ENCODE results near the gene CELSR1.
"Not testable (repeated sequence)": the region's sequence is repeated elsewhere in the genome, so short reads cannot be mapped to it uniquely, and the experiment has no call there.

CELSR1 gene

DNA sequence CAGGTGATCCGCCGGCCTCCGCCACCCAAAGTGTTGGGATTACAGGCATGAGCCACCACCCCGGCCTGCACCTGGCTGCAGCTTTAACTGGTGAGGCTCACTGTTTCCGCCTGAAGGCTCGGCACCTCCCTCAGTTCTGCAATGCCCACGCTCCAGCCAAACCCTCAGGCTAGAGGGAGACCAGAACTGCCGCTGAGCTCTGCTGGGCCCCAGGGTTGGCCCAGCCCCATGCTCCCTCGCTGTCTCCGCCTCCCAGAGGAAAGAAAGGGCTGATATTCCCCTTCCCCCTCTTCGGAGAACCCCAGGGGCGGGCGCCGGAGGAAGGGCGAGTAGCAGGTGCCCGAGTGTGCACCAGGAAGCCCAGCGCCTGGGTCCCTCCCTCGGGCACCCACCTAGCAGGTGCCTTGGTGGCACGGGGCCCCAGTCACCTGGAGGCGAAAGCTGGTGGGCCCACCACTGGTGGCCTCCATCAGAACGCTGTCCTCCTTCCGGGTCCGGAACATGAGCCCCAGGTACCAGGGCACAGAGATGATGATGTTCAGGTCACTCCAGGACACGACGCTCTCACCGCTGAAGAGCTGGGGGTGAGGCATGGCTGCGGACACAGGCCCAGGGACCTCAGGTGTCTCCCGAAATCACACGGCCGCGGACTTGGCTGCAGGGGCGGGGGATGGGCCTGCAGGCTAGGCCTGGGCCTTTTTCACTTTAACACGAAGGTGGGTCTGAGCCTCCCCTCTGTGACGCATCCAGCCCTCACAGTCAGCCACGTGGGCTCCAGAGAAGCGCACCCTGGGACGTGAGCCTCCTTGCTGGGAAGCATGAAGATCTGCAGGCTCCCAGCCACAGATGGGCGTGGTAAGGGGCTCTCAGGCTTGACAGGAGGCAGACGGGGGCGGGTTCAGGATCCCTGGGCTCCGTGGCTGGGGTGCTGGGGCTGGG, 128.6 kb downstream of the CELSR1 start:
- no peaks in the 10 kb centered on the region for H3K4me1 ChIP-seq (ENCODE audit: control insufficient read depth, insufficient read depth, low read length)
- H3K27me3 ChIP-seq (ENCODE audit: control insufficient read depth, insufficient read depth, low read length, poor library complexity, severe bottlenecking): no peaks in the 10 kb centered on the region
- H3K27ac ChIP-seq (ENCODE audit: insufficient read depth, low read depth, low read length, poor library complexity, severe bottlenecking): peak overlapping the region; percentile 16
- H3K4me3 ChIP-seq (ENCODE audit: insufficient read depth, low read depth, low read length): no peak overlapping the region
- H3K9me3 ChIP-seq (ENCODE audit: control insufficient read depth, low read length): no peaks in the 10 kb centered on the region
- H3K36me3 ChIP-seq (ENCODE audit: control insufficient read depth, insufficient read depth, low read length): peaks cover 9% of the 10 kb centered on the region
- 88 to 90% methylated on average over 41 of the region's 41 CpGs for WGBS, 2 experiments

DNA sequence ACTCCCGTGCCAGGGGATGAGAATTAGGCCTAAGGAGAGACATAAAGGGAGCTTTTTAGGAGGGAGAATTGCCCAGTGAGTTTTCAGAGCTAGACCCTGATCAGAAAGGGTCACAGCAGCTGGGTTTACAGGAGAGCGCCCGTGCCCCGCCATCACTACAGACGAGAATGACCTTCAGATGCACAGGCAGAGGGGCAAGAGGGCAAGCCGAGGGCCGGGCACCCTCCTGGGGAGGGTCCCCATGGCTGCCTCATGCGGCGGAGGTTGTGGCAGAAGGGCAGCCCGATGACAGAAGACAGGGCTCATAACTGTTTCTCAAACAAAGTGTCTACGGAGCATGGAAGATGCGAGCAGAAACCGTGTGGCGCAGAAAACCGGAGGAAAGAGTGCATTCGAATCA, 129.7 kb downstream of the CELSR1 start:
- no peaks in the 10 kb centered on the region for H3K4me1 ChIP-seq (ENCODE audit: control insufficient read depth, insufficient read depth, low read length)
- no peak overlapping the region for H3K27ac ChIP-seq (ENCODE audit: insufficient read depth, low read depth, low read length, poor library complexity, severe bottlenecking)
- no peaks in the 10 kb centered on the region for H3K27me3 ChIP-seq (ENCODE audit: control insufficient read depth, insufficient read depth, low read length, poor library complexity, severe bottlenecking)
- H3K9me3 ChIP-seq (ENCODE audit: control insufficient read depth, low read length): no peaks in the 10 kb centered on the region
- no peak overlapping the region for H3K4me3 ChIP-seq (ENCODE audit: insufficient read depth, low read depth, low read length)
- H3K36me3 ChIP-seq (ENCODE audit: control insufficient read depth, insufficient read depth, low read length): peaks cover 9% of the 10 kb centered on the region
- WGBS, 2 experiments: 95 to 96% methylated on average over 16 of the region's 16 CpGs

DNA sequence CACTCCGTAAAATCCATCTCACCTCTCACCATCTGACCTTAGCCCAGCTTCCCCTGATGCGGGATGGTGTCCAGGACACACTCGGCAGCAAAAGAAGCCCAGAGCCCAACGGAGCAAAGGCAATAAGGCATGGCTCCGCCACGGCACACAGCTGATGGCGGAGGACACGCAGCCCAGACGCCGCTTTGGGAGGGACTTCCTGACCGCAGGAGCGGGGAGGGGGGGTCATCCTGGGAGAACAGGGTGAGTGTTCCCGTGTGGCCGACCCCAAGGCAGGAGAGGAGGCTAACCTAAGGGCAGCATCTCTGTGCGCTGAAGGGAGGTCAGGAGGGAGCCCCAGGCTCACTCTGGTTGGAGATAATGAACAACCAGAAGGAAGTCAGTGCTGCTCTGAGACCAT, 130.6 kb downstream of the CELSR1 start:
- no peaks in the 10 kb centered on the region for H3K4me1 ChIP-seq (ENCODE audit: control insufficient read depth, insufficient read depth, low read length)
- H3K27me3 ChIP-seq (ENCODE audit: control insufficient read depth, insufficient read depth, low read length, poor library complexity, severe bottlenecking): no peaks in the 10 kb centered on the region
- WGBS, 2 experiments: 94 to 96% methylated on average over 15 of the region's 15 CpGs
- H3K9me3 ChIP-seq (ENCODE audit: control insufficient read depth, low read length): no peaks in the 10 kb centered on the region
- H3K36me3 ChIP-seq (ENCODE audit: control insufficient read depth, insufficient read depth, low read length): peaks cover 8% of the 10 kb centered on the region
- H3K27ac ChIP-seq (ENCODE audit: insufficient read depth, low read depth, low read length, poor library complexity, severe bottlenecking): no peak overlapping the region
- no peak overlapping the region for H3K4me3 ChIP-seq (ENCODE audit: insufficient read depth, low read depth, low read length)

DNA sequence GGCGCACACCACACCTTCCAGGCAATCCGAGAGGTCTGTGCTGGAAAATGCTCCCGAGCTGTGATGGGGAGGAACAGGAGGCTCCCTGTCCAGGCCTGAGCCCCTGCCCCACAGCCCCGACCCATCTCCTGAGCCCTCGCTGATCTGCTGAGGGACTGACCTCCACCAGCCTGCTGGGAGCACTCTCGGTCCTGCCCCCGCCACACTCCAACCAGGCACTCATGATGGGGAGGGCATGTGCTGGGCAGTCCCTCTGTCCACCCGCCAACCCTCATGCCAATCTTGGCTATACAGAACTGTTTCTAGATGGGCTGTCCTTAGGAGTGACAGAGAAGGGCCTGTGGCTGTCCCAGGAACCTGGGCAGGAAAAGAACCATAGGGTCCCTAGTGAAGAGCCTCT, 131.1 kb downstream of the CELSR1 start:
- Histone ChIP-seq H3K4me3 (ENCODE audit: insufficient read depth, low read depth, low read length) (no peak overlapping the region), H3K4me1 (ENCODE audit: control insufficient read depth, insufficient read depth, low read length) (no peaks in the 10 kb centered on the region), H3K27me3 (ENCODE audit: control insufficient read depth, insufficient read depth, low read length, poor library complexity, severe bottlenecking) (no peaks in the 10 kb centered on the region), H3K27ac (ENCODE audit: insufficient read depth, low read depth, low read length, poor library complexity, severe bottlenecking) (no peak overlapping the region), H3K36me3 (ENCODE audit: control insufficient read depth, insufficient read depth, low read length) (peaks cover 3% of the 10 kb centered on the region), H3K9me3 (ENCODE audit: control insufficient read depth, low read length) (no peaks in the 10 kb centered on the region)
- 91 to 94% methylated on average over 8 of the region's 8 CpGs for WGBS, 2 experiments

DNA sequence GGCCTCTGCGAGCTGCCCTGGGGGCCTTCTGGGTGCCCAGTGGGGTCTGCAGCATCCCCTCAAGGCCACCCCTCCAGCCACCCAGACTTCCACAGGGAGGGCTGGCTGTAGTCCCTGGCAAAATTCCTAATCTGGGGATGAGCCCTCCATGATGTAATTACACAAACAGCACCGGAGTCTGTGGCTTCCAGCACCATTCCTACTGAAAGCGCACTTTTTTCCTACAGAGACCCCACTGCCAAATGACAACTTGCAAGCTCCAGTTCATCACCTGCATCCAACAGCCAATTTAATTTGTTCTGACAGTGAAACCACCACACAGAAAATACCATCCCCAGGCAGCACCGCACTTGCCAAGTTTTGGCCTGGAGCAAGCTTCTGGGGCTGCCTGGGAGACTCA, 131.5 kb downstream of the CELSR1 start:
- H3K4me1 ChIP-seq (ENCODE audit: control insufficient read depth, insufficient read depth, low read length): no peaks in the 10 kb centered on the region
- H3K27me3 ChIP-seq (ENCODE audit: control insufficient read depth, insufficient read depth, low read length, poor library complexity, severe bottlenecking): no peaks in the 10 kb centered on the region
- 91 to 96% methylated on average over 4 of the region's 4 CpGs for WGBS, 2 experiments
- H3K36me3 ChIP-seq (ENCODE audit: control insufficient read depth, insufficient read depth, low read length): no peaks in the 10 kb centered on the region
- H3K4me3 ChIP-seq (ENCODE audit: insufficient read depth, low read depth, low read length): no peak overlapping the region
- H3K9me3 ChIP-seq (ENCODE audit: control insufficient read depth, low read length): no peaks in the 10 kb centered on the region
- H3K27ac ChIP-seq (ENCODE audit: insufficient read depth, low read depth, low read length, poor library complexity, severe bottlenecking): no peak overlapping the region

DNA sequence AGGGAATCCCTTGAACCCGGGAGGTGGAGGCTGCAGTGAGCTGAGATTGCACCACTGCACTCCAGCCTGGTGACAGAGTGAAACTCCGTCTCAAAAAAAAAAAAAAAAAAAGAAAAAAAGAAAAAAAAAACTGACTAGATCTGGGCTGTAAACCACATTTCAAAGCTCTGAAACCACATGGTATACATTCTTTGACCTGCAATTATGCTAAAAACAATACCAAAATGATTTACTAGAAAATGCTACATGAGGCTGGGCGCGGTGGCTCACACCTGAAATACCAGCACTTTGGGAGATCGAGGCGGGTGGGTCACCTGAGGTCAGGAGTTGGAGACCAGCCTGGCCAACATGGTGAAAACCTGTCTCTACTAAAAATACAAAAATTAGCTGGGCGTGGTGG, 133.5 kb downstream of the CELSR1 start:
- not testable (repeated sequence) for H3K4me3 ChIP-seq (ENCODE audit: insufficient read depth, low read depth, low read length); H3K36me3 ChIP-seq (ENCODE audit: control insufficient read depth, insufficient read depth, low read length); H3K4me1 ChIP-seq (ENCODE audit: control insufficient read depth, insufficient read depth, low read length); H3K27me3 ChIP-seq (ENCODE audit: control insufficient read depth, insufficient read depth, low read length, poor library complexity, severe bottlenecking); H3K9me3 ChIP-seq (ENCODE audit: control insufficient read depth, low read length); H3K27ac ChIP-seq (ENCODE audit: insufficient read depth, low read depth, low read length, poor library complexity, severe bottlenecking)
- 92 to 94% methylated on average over 6 to 7 of the region's 7 CpGs for WGBS, 2 experiments

DNA sequence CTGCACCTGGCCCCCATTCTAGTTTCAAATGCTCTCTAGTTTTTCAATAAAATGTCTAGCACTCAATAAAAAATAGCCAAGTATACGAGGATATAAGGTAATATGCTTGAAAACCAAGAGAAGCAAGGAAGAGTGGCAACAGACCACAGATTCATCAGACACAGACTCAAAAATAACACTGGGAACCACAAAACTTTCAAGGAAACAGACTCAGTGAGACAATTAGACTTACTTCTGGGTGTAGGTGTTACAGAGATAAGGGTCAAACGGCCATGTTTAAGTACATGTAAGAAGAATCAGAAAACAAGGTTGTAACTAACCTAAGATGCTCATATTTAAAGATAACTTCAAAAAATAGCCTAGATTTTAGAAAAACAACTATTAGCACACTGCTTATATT, 134.9 kb downstream of the CELSR1 start:
- H3K9me3 ChIP-seq (ENCODE audit: control insufficient read depth, low read length): no peaks in the 10 kb centered on the region
- H3K4me3 ChIP-seq (ENCODE audit: insufficient read depth, low read depth, low read length): no peak overlapping the region

DNA sequence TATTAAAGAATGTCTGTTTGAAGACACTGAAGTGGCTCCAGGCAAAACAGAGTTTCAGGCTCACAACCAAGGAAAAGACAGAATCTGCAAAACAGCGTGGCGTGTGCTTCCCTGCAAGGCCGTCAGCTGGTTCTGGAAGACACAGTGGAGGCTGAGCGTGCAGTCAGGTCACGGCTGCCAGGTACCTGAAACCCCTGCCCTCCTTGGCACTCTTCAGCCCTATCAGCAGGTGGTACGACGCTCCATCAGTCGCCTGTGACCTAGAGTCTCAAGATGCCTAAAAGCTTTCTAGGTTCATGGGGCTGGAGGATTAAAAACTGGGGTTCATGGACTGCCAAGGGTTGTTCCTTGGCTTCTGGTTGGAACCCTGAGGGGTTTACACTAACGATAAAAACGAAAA, 136.1 kb downstream of the CELSR1 start:
- WGBS, 2 experiments: 87 to 90% methylated on average over 10 of the region's 10 CpGs
- H3K9me3 ChIP-seq (ENCODE audit: control insufficient read depth, low read length): no peaks in the 10 kb centered on the region
- H3K4me3 ChIP-seq (ENCODE audit: insufficient read depth, low read depth, low read length): no peak overlapping the region
- H3K27me3 ChIP-seq (ENCODE audit: control insufficient read depth, insufficient read depth, low read length, poor library complexity, severe bottlenecking): no peaks in the 10 kb centered on the region
- no peaks in the 10 kb centered on the region for H3K4me1 ChIP-seq (ENCODE audit: control insufficient read depth, insufficient read depth, low read length)
- H3K27ac ChIP-seq (ENCODE audit: insufficient read depth, low read depth, low read length, poor library complexity, severe bottlenecking): no peak overlapping the region
- no peaks in the 10 kb centered on the region for H3K36me3 ChIP-seq (ENCODE audit: control insufficient read depth, insufficient read depth, low read length)

More for the DNA sequence above, 134.9 kb downstream of the CELSR1 start:
- H3K27ac ChIP-seq (ENCODE audit: insufficient read depth, low read depth, low read length, poor library complexity, severe bottlenecking): no peak overlapping the region
- H3K4me1 ChIP-seq (ENCODE audit: control insufficient read depth, insufficient read depth, low read length): no peaks in the 10 kb centered on the region
- no peaks in the 10 kb centered on the region for H3K36me3 ChIP-seq (ENCODE audit: control insufficient read depth, insufficient read depth, low read length)
- no peaks in the 10 kb centered on the region for H3K27me3 ChIP-seq (ENCODE audit: control insufficient read depth, insufficient read depth, low read length, poor library complexity, severe bottlenecking)
- WGBS, 2 experiments: 100% methylated on average over 2 of the region's 2 CpGs; no CpG with 5 or more reads in 1 of the 2 experiments

DNA sequence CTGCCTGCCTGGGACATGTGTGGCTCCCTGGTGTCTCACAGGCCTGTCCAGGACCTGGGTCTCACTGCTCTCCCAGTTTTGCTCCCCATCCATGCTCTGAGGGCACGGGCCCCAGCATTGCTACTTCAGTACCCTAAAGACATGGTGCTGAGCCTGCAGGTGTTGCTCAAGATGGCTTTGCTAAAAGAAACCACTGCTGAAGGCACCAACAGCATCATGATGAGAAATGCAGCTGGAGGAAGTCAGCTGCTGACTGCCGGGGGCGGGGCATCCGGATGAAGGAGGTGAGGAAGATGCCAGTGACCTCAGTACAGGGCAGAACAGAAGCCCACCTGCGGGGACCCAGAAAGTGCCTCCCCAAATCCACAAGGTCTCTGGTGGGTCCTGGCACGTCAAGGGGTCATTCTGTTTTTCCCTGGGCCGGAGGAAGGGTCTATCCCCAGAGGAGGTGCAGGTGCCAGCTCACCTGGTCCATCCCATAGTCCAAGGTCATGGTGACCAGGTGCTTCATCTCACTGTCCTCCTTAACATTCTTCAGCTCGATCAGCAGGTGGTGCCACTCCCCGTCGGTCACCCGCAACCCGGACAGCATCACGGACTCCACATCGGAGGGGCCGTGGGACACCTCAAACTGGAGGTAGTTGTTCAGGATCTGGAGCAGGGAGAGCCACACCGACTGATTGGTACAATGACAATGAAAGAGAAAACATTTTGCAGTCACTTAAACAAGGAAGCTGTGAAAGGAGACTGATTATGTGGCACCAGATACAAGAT, 138.0 kb downstream of the CELSR1 start:
- WGBS, 2 experiments: 93 to 96% methylated on average over 16 of the region's 16 CpGs
- Histone ChIP-seq H3K27ac (ENCODE audit: insufficient read depth, low read depth, low read length, poor library complexity, severe bottlenecking) (no peak overlapping the region), H3K4me3 (ENCODE audit: insufficient read depth, low read depth, low read length) (no peak overlapping the region), H3K4me1 (ENCODE audit: control insufficient read depth, insufficient read depth, low read length) (no peaks in the 10 kb centered on the region), H3K27me3 (ENCODE audit: control insufficient read depth, insufficient read depth, low read length, poor library complexity, severe bottlenecking) (no peaks in the 10 kb centered on the region), H3K36me3 (ENCODE audit: control insufficient read depth, insufficient read depth, low read length) (no peaks in the 10 kb centered on the region), H3K9me3 (ENCODE audit: control insufficient read depth, low read length) (no peaks in the 10 kb centered on the region)

DNA sequence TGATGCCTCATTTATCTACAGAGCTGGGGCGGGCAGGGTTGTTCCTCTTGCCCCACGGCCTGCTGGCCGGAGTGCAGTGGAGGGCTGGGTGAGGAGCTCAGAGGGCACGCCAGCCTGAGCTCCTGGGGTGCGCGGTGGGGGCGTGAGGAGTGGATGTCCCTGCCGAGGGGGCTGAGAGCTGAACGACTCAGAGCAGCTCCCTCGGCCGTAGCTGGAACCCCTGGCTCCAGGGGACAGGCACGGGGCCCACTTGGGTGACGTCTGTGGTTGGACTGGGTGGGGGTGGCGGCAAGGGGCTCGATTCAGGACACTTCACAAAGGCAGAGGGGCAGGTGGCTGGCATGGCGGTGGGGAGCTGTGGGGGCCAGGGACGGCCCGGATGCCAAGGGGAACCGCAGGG, 139.5 kb downstream of the CELSR1 start:
- Histone ChIP-seq H3K27ac (ENCODE audit: insufficient read depth, low read depth, low read length, poor library complexity, severe bottlenecking) (no peak overlapping the region), H3K27me3 (ENCODE audit: control insufficient read depth, insufficient read depth, low read length, poor library complexity, severe bottlenecking) (no peaks in the 10 kb centered on the region), H3K9me3 (ENCODE audit: control insufficient read depth, low read length) (no peaks in the 10 kb centered on the region), H3K36me3 (ENCODE audit: control insufficient read depth, insufficient read depth, low read length) (no peaks in the 10 kb centered on the region), H3K4me3 (ENCODE audit: insufficient read depth, low read depth, low read length) (no peak overlapping the region), H3K4me1 (ENCODE audit: control insufficient read depth, insufficient read depth, low read length) (no peaks in the 10 kb centered on the region)
- 95% methylated on average over 19 of the region's 19 CpGs for WGBS, 2 experiments
